K562 (cell line): ENCODE data around the gene PUM2. TPM values are rescaled to one million over a fixed set of nuclear protein-coding genes. Genes with fewer than 3 reads are reported as not detected.

ENCODE experiments used
- ARID2 ChIP-seq: fragments of 450-650 bp; IDR thresholded peaks from 2 replicates; pipeline ENCODE4 v1.6.1; 2017; ENCODE audit warnings: antibody characterized with exemption, mild to moderate bottlenecking
- BCOR ChIP-seq: fragments of 450-650 bp; IDR thresholded peaks from 2 replicates; pipeline ENCODE4 v1.6.1; 2016
- BRD9 ChIP-seq: fragments of 450-650 bp; IDR thresholded peaks from 2 replicates; pipeline ENCODE4 v1.6.1; 2018; ENCODE audit warnings: low read depth; ENCODE audit not compliant: partially characterized antibody
- HDAC1 ChIP-seq, 2 experiments: fragments of 450-650 bp; IDR thresholded peaks; 2 replicates each; pipeline ENCODE4 v1.6.1; 2016 to 2017; ENCODE audit warnings: inconsistent platforms in 1 of 2, mild to moderate bottlenecking in 1 of 2, moderate library complexity in 1 of 2
- HDAC3 ChIP-seq: fragments of 450-650 bp; IDR thresholded peaks from 2 replicates; pipeline ENCODE4 v1.6.1; 2018; ENCODE audit warnings: borderline replicate concordance, mild to moderate bottlenecking, moderate library complexity; ENCODE audit not compliant: partially characterized antibody
- KLF13 ChIP-seq: fragments of 450-650 bp; IDR thresholded peaks from 2 replicates; pipeline ENCODE4 v1.6.1; 2016; ENCODE audit warnings: missing genetic modification characterization, low read depth, mild to moderate bottlenecking, missing compliant biosample characterization, moderate library complexity, borderline replicate concordance
- NFE2 ChIP-seq: IDR thresholded peaks from 2 replicates; pipeline ENCODE4 v1.6.1; 2014; ENCODE audit warnings: antibody characterized with exemption, low read depth
- RBM17 ChIP-seq: fragments of 200-400 bp; formaldehyde crosslinking; IDR thresholded peaks from 2 replicates; pipeline ENCODE4 v1.6.1; 2017; ENCODE audit warnings: low read depth, mild to moderate bottlenecking, low read length, borderline replicate concordance
- SAFB ChIP-seq: fragments of 200-400 bp; formaldehyde crosslinking; IDR thresholded peaks from 2 replicates; pipeline ENCODE4 v1.6.1; 2017; ENCODE audit warnings: low read depth, low read length, borderline replicate concordance
- SAFB2 ChIP-seq: fragments of 200-400 bp; formaldehyde crosslinking; IDR thresholded peaks from 2 replicates; pipeline ENCODE4 v1.6.1; 2018; ENCODE audit warnings: borderline replicate concordance, low read length, low read depth, moderate library complexity; ENCODE audit not compliant: severe bottlenecking
- SMAD3 ChIP-seq: fragments of 450-650 bp; formaldehyde crosslinking; conservative IDR thresholded peaks from 2 replicates; pipeline ENCODE4 v1.4.0; 2020; ENCODE audit warnings: mild to moderate bottlenecking
- TEAD2 ChIP-seq: fragments of 450-650 bp; IDR thresholded peaks from 2 replicates; pipeline ENCODE4 v1.6.1; 2016; ENCODE audit warnings: missing genetic modification characterization, control low read depth, missing compliant biosample characterization
- ZNF12 ChIP-seq: sonication (generic); formaldehyde crosslinking; IDR thresholded peaks from 2 replicates; pipeline ENCODE4 v1.4.0; 2020; ENCODE audit warnings: mild to moderate bottlenecking, missing genetic modification reagents
- ZNF239 ChIP-seq: fragments of 250-450 bp; sonication (Bioruptor Pico); IDR thresholded peaks from 2 replicates; pipeline ENCODE4 v1.4.0; 2020; ENCODE audit warnings: mild to moderate bottlenecking
- ZNF277 ChIP-seq: fragments of 250-450 bp; sonication (Bioruptor Pico); IDR thresholded peaks from 2 replicates; pipeline ENCODE4 v1.8.0; 2022; ENCODE audit warnings: inconsistent platforms, mild to moderate bottlenecking, moderate library complexity, borderline replicate concordance
- ZNF316 ChIP-seq: fragments of 450-650 bp; IDR thresholded peaks from 2 replicates; pipeline ENCODE4 v1.6.1; 2016
- ZNF384 ChIP-seq: IDR thresholded peaks from 2 replicates; pipeline ENCODE4 v1.6.1; 2012; ENCODE audit warnings: low read depth, low read length, improper control_type of control experiment
- polyA plus RNA-seq, 8 experiments: library from polyadenylated mRNA; depleted of rRNA in 4 of 8; stranded (reverse) in 5 of 8; unstranded in 3 of 8; fragments of >200 nt; fragmentation: Nextera tagmentation in 2 of 8; fragmentation: Illumina TruSeq in 1 of 8; extraction: Ambion mirVana in 2 of 8; extraction: Trizol in 1 of 8; gene quantifications; 2 replicates each; pipeline versions ENCODE4 v1.2.1 to v1.2.3, GENCODE V29; 2011 to 2014; ENCODE audit warnings: inconsistent platforms in 1 of 8, missing spikeins in 1 of 8
- total RNA-seq, 7 experiments: library from RNA; depleted of rRNA in 6 of 7; stranded (reverse); fragments of >200 nt in 6 of 7; fragmentation: Illumina TruSeq in 2 of 7; extraction: Trizol in 2 of 7; gene quantifications; 2 replicates each; pipeline versions ENCODE4 v1.2.1 to v1.2.3, GENCODE V29; 2011 to 2021; ENCODE audit warnings: low replicate concordance in 1 of 7
- TF ChIP-seq, protein P1 (sequence below): sonication (generic); formaldehyde crosslinking; IDR thresholded peaks from 2 replicates; pipeline ENCODE4 v1.8.0; 2022; ENCODE audit warnings: mild to moderate bottlenecking, missing genetic modification reagents
- TF ChIP-seq, protein P2 (sequence below): IDR thresholded peaks from 2 replicates; pipeline ENCODE4 v1.6.1; 2012; ENCODE audit warnings: low read depth, low read length, improper control_type of control experiment, borderline replicate concordance
- TF ChIP-seq, protein P3 (sequence below): fragments of 200-800 bp; sonication (Bioruptor generic); IDR thresholded peaks from 2 replicates; pipeline ENCODE4 v1.6.1; 2017; ENCODE audit warnings: missing genetic modification characterization, missing compliant biosample characterization

PUM2 gene
- total and polyA plus RNA-seq, 9 of the 15 experiments (the other 6 are each of a cell fraction or from before 2014, with no cell fraction given): 13.4 to 61.9 (median 28.3) TPM

DNA sequence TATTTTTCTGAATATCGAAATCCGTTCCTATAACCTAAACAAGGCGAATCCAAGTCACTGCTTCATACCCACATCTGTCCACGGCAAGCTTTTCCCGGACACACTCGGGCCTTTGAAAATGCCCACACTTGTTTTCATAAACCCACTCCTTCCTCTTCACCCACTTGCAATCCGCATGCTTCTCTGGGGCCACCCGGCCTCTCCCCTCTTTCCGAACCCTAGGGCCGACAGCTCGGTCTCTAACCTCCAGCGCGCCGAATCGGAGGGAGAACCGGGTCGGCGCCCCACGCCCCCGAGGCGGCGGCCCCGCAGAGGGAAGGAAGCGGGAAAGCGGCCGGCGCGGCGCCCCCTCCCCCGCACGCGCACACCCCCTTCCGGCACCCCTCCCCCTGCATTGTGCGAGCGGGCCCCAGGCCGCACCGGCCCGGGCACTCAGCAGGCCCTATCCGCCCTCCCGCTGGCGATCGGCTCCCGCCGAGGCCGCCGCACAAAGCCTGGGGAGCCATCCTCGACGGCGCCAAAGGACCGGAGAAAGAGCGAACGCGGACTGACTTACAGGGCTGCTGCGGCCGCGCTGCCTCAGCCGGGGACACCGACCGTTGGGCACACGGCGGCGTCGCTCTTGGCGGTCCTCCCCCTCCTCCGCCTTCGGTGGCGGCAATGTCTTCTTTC is 467 bp downstream of the PUM2 start (continued):
- no peak for TF ChIP-seq ZNF384
- no peak for TF ChIP-seq HDAC3
- no peak for TF ChIP-seq ZNF277 (CRISPR knock-in tag)
- TF ChIP-seq SAFB2: no peak
- TF ChIP-seq, protein P1, sequence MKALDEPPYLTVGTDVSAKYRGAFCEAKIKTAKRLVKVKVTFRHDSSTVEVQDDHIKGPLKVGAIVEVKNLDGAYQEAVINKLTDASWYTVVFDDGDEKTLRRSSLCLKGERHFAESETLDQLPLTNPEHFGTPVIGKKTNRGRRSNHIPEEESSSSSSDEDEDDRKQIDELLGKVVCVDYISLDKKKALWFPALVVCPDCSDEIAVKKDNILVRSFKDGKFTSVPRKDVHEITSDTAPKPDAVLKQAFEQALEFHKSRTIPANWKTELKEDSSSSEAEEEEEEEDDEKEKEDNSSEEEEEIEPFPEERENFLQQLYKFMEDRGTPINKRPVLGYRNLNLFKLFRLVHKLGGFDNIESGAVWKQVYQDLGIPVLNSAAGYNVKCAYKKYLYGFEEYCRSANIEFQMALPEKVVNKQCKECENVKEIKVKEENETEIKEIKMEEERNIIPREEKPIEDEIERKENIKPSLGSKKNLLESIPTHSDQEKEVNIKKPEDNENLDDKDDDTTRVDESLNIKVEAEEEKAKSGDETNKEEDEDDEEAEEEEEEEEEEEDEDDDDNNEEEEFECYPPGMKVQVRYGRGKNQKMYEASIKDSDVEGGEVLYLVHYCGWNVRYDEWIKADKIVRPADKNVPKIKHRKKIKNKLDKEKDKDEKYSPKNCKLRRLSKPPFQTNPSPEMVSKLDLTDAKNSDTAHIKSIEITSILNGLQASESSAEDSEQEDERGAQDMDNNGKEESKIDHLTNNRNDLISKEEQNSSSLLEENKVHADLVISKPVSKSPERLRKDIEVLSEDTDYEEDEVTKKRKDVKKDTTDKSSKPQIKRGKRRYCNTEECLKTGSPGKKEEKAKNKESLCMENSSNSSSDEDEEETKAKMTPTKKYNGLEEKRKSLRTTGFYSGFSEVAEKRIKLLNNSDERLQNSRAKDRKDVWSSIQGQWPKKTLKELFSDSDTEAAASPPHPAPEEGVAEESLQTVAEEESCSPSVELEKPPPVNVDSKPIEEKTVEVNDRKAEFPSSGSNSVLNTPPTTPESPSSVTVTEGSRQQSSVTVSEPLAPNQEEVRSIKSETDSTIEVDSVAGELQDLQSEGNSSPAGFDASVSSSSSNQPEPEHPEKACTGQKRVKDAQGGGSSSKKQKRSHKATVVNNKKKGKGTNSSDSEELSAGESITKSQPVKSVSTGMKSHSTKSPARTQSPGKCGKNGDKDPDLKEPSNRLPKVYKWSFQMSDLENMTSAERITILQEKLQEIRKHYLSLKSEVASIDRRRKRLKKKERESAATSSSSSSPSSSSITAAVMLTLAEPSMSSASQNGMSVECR: 0 out of 2 replicates have a peak, but pooled peaks have one; percentile 71
- TF ChIP-seq, protein P2, sequence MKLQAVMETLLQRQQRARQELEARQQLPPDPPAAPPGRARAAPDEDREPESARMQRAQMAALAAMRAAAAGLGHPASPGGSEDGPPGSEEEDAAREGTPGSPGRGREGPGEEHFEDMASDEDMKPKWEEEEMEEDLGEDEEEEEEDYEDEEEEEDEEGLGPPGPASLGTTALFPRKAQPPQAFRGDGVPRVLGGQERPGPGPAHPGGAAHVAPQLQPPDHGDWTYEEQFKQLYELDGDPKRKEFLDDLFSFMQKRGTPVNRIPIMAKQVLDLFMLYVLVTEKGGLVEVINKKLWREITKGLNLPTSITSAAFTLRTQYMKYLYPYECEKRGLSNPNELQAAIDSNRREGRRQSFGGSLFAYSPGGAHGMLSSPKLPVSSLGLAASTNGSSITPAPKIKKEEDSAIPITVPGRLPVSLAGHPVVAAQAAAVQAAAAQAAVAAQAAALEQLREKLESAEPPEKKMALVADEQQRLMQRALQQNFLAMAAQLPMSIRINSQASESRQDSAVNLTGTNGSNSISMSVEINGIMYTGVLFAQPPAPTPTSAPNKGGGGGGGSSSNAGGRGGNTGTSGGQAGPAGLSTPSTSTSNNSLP: no peak
- no peak for TF ChIP-seq TEAD2
- TF ChIP-seq, protein P3, sequence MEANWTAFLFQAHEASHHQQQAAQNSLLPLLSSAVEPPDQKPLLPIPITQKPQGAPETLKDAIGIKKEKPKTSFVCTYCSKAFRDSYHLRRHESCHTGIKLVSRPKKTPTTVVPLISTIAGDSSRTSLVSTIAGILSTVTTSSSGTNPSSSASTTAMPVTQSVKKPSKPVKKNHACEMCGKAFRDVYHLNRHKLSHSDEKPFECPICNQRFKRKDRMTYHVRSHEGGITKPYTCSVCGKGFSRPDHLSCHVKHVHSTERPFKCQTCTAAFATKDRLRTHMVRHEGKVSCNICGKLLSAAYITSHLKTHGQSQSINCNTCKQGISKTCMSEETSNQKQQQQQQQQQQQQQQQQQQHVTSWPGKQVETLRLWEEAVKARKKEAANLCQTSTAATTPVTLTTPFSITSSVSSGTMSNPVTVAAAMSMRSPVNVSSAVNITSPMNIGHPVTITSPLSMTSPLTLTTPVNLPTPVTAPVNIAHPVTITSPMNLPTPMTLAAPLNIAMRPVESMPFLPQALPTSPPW: no peak
- no peak for TF ChIP-seq BCOR
- no peak for TF ChIP-seq ARID2
- no peak for TF ChIP-seq NFE2
- TF ChIP-seq ZNF316: no peak
- no peak for TF ChIP-seq SMAD3 (CRISPR knock-in tag)
- peak; percentile 78; the same call in 1 of the 2 replicates for TF ChIP-seq KLF13 (tag)
- no peak; the same call in 1 of the 2 replicates for TF ChIP-seq ZNF12
- no peak for TF ChIP-seq RBM17
- no peak for TF ChIP-seq SAFB
- no peak for TF ChIP-seq ZNF239 (CRISPR knock-in tag)
- no peak for TF ChIP-seq BRD9
- TF ChIP-seq HDAC1 (IDR thresholded peaks at IDR 0.05): peak in 1 of 2 experiments; percentile 92; a peak in 2 of 4 replicates
